Frontal cortex (tissue), 4 donors: ENCODE results near the gene UGT2B17. TPM values are rescaled to one million over a fixed set of nuclear protein-coding genes. Genes with fewer than 3 reads are reported as not detected.
A peak's percentile ranks its signal among the peaks of the same experiment; 100 is the strongest.
"Not testable (repeated sequence)": the region's sequence is repeated elsewhere in the genome, so short reads cannot be mapped to it uniquely, and the experiment has no call there.

ENCODE experiments used
- DNase-seq, 2 donors: peaks; one replicate each; pipeline ENCODE4 v3.0.0; 2012; ENCODE audit warnings: low spot score in 2 of 2
- FAIRE-seq: peaks from 2 replicates; lab custom pipeline; 2012; peaks lifted over from hg19 to GRCh38; lab: Jason Lieb, UNC
- total RNA-seq: library from RNA; depleted of rRNA; stranded (reverse); fragments of >200 nt; gene quantifications from one replicate; pipeline ENCODE4 v1.2.3, GENCODE V29; 2014
- donor health status: control.
- donor health status: control.
- donor health status: control.

Gene UGT2B17
- total RNA-seq, 1 donor from 2014 or later: not detected

DNA sequence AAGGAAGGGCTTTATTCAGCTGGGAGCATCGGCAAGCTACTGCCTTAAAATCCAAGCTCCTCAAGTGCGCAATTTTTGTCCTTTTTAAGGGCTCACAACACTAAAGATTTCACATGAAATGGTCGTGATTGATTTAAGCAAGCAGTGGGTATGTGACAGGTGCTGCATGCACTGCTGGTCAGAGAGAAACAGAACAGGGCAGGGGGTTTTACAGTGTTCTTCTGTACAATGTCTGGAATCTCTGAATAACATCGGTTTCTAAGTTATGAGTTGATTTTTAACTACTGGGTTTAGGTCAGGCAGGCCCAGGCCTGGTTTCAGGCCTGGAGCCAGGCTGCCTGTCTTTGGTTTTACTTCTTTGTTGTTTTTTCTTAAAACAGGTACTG, 6.0 kb downstream of the UGT2B17 start:
- no peak for FAIRE-seq
- DNase-seq: no peak

DNA sequence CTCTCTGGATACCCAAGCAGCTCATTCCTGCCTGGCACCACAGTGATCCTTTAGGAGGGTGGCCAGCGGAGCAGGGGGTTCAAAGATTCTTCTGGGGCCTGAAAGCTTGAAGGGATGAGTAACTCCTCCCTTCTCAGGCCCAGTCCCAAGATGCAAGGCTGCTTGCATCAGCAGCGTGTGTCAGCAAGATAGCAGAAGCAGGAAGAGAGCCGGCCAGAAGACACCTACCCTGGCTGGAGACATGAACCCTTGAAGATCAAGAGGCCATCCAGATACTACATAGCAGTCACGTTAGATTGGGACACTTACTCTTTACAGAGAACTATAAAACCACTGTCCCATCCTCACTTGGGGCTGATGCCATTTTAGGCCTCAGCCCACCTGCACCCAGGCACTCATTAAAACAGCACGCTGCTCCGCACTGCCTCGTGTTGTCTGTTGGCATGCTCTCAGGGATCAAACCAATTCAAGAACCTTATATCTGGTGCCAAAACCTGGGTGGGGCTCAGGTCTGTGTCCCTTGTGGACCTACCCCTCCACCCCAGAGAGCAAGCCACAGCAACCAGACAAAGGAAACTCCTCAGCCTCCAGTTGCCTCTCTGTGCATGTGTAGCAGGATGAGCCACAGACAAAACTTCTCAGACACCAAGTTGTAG, 6.5 kb downstream of the UGT2B17 start:
- FAIRE-seq: no peak

DNA sequence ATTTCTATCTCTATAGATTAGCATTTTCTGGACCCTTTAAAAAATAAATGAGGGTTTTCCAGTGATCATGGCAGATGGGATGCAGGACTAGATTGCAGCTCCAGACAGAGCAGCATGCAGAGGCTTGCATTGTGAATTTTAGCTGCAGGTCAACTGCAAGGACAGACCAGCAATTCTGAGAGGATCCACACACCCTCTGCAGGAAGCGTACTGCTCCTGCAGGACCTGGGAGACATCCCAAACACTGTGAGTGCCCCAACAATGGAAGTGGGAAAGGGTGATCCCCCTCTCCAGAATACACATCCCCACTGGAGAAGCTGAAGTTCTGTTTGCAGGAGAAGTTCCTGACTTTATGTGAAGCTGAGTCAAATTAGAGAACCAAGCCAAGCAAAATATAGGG, 7.1 kb downstream of the UGT2B17 start:
- not testable (repeated sequence) for FAIRE-seq, DNase-seq

More for the DNA sequence above, 6.5 kb downstream of the UGT2B17 start:
- no peak for DNase-seq

DNA sequence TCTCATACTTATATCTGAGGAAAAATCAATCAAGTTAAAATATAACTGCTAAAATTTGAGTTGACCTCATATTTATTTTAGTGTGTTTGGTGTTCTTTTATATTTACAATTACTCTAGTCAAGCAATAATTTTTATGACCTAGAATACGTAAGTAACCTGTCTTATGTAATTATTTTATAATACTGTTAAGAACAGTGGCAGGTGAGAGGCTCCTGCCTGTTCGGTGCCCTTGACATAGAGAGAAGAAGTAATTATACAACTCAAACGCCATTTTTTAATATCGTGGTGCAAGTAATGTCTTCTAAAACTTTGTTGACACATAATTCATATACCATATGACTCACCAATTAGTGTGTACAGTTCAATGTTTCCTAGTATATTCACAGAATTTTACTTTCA, 7.6 kb downstream of the UGT2B17 start:
- not testable (repeated sequence) for FAIRE-seq, DNase-seq

DNA sequence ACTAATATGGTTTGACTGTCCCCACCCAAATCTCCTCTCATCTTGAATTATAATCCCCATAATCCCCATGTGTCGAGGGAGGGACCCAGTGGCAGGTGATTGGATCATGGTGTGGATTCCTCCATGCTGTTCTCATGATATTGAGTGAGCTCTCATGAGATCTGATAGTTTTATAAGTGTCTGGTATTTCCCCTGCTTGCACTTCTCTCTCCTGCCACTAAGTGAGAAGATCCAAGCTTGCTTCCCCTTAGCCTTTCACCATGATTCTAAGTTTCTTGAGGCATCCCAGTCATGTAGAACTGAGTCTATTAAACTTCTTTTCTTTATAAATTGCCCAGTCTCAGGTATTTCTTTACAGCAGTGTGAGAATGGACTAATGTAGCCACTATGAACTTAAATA, 9.8 kb downstream of the UGT2B17 start:
- not testable (repeated sequence) for FAIRE-seq, DNase-seq

DNA sequence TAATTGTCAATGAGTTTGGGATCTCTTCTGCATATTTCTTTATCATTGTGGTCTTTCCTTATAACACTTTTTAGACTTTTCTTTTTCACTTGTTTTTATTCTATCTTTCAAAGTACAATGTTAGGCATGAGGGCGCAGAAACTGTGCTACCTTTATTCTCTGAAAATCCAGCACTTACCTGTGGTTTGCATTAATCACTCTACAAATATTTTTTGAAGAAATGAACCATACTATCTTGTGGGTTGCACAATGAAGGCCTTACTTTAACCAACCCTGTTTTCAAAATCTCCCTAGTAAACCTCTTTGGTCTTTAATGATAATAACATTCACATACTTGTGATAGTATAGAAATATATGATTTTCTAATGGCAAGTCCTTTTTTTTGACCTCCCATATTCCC, 11.0 kb downstream of the UGT2B17 start:
- not testable (repeated sequence) for FAIRE-seq

DNA sequence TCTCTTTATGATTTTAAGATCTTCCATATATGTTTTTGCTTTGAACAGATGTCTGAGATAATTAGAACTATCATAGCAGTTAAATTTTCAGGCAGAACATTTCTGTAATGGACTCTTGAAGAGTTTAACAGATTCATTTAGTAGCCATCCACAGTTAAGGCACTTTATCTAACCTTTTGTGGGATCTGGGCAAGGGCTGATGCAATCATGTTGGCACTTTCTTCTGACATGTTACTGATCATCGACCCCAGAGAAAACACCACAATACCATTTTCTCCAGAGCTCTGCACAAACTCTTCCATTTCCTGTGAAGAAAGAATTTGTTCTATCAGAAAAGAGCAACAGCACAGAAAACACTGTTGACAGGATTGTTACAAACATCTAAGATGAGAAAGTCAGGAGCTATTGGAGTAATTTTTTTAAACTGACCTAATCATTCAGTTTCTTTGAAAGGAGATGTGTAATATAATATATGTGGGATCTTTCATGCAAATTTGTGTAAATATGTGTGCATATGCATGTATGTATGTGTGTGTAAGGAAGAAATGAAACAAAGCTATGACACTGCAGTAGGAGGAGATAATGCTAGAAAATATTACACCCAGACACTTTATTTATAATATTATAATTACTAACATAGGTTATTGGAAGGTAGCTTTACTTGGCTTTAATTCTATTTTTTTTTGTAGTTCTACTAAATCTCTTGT, 15.6 kb downstream of the UGT2B17 start:
- not testable (repeated sequence) for FAIRE-seq, DNase-seq

More for the DNA sequence above, 11.0 kb downstream of the UGT2B17 start:
- DNase-seq: not testable (repeated sequence)

DNA sequence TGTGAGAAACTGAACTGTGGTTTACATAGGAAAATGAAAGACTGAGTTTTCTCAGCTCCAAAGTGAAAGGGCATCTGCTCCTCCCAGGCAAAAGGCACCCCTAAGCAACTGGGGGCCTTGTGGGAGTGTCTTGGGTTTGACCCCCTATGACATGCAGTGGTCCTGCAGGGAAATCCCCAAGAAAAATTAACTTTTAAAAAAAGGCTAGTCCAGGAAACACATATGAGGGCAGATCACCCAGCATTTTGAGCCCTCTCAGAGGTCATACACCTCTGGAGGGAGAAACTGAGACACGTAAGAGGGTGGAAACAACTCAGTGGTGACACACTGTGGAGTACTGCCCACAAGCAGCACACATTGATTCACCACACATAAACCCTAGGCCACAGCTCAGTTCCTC, 22.3 kb downstream of the UGT2B17 start:
- FAIRE-seq, DNase-seq: not testable (repeated sequence)

DNA sequence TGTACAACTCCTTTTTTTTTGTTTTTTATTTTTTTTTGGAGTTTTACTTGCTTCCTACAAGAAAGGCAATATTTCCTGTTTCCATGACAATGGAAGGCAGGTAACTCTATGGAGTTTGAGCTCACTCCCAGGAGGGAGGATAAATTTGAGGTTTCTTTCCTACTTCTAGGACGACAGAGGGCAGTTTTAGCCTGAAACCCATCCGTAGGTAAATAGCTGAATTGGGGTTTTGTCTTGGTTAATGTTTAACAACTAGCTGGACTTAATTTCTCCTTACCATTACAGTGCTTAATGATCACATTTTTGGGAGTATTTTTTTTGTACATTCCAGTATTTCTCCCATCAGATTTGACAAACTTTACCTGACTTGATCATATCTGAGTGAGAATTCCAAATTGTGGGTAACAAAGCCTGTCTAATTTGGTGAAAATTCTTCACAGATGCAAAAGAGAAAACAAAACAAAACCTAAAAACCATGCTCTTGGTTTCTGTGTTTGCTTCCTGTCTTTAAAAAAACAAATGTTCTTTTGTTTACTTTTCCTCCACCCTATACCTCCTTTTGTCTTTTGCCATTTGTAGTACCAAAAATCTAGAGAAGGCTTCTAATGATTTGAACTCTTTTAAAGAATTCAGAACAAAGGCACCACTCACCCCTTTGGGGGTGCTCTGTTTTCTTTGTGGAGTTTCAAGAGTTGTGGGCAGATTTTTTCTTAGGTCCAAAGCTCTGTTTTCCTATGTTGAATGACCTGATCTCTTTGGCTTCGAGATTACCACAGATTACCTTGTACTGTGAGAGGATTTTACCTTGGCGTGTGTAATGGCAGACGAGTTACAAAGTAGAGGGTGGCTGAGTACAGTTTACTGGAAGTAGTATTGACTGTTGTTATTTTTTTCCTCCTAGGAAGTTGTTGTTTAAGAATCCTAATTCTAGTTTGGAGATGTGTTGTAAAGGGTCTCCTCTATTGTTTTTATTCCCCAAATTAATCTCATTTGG, 23.0 kb downstream of the UGT2B17 start:
- FAIRE-seq, DNase-seq: not testable (repeated sequence)

DNA sequence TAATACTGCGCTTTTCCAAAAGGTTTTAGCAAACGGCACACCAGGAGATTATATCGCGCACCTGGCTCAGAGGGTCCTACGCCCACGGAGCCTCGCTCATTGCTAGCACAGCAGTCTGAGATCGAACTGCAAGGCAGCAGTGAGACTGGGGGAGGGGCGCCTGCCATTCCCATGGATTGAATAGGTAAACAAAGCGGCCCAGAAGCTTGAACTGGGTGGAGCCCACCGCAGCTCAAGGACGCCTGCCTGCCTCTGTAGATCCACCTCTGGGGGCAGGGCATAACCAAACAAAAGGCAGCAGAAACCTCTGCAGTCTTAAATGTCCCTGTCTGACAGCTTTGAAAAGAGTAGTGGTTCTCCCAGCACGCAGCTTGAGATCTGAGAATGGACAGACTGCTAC, 33.4 kb downstream of the UGT2B17 start:
- FAIRE-seq, DNase-seq: not testable (repeated sequence)

DNA sequence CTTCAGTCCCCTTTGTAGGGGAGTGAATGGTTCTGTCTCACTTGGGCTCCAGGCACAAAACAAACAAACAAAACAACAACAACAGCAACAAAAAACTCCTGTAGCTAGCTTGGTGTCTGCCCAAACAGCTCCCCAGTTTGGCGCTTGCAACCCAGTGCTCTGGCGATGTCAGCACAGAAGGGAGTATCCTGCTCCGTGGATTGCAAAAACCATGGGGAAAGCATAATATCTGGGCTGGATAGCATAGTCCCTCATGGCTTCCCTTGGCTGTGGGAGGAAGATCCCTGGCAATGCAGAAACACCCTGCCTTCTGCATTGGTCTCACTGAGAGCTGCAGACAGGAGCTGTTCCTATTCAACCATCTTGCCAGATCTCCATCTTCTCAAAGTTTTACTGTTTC, 39.7 kb downstream of the UGT2B17 start:
- FAIRE-seq (no peak), DNase-seq (no peak)

DNA sequence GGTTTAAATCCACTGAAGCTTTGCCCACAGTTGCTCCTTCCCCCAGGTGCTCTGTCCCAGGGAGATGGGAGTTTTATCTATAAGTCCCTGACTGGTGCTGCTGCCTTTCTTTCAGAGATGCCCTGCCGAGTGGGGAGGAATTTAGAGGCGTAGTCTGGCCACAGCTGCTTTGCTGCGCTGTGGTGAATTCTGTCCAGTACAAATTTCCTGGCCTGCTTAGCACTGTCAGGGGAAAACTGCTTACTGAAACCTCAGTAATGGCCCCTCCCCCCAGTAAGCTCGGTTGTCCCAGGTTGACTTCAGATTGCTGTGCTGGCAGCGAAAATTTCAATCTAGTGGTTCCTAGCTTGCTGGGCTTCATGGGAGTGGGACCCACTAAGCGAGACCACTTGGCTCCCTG, 40.1 kb downstream of the UGT2B17 start:
- FAIRE-seq (no peak), DNase-seq (no peak)

DNA sequence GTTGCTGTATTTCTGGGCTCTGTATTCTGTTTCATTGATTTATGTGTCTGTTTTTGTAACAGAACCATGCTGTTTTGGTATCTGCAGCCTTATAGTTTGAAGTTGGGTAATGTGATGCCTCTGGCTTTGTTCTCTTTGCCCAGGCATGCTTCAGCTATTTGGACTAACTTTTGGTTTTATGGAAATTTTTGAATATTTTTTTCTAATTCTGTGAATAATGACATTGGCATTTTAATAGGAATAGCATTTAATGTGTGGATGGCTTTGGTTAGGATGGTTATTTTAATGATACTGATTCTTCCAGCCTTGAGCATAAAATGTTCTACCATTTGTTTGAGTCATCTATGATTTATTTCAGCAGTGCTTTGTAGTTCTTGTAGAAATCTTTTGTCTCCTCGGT, 53.9 kb downstream of the UGT2B17 start:
- not testable (repeated sequence) for FAIRE-seq, DNase-seq

DNA sequence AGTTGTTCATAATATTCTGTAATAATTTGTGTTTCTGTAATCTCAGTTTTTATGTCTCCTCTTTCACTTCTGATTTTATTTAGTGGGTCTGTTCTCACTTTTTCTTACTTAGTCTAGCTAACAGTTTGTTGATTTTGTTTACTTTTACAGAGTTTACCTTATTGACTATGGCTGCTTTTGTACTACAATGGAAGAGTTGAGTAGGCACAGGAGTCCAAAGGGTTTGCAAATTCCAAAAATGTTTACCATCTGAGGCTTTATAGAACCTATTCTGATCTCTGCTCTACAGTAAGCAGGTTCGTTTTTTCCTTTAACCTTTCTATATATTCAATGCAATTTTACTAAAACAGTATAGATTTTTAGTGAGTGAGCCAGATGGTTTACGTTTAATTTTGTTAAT, 55.1 kb downstream of the UGT2B17 start:
- FAIRE-seq (no peak), DNase-seq (no peak)

DNA sequence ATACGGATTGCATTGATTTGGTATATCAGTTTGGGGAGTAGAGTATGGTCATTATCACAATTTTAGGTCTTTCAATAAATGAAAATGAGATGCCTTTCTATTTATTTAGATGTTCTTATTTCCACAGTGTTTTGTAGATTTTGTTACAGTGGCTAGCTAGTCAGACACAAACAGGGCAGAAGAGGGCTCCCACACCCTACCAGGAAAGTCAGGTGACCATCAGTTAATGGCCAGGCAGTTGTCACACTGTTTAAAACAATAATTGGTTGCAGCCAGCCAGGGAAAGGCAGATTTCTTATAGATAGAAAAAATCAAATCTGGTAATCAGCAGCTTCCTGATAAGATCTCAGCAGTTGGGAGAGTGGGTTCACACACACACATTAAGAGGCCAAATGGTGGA, 57.2 kb downstream of the UGT2B17 start:
- no peak for FAIRE-seq
- DNase-seq: no peak

DNA sequence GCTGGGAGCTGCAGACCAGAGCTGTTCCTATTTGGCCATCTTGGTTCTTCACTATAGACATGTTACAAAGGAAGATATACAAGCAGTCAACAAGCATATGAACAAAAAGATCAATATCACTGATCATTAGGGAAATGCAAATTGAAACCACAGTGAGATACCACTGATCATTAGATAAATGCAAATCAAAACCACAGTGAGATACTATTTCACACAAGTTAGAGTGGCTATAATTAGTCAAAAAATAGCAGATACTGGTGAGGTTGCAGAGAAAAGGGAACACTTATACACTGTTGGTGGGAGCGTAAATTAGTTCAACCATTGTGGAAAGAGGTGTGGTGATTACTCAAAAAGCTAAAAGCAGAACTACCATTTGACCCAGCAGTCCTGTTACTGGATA, 70.7 kb downstream of the UGT2B17 start:
- DNase-seq, FAIRE-seq: not testable (repeated sequence)

DNA sequence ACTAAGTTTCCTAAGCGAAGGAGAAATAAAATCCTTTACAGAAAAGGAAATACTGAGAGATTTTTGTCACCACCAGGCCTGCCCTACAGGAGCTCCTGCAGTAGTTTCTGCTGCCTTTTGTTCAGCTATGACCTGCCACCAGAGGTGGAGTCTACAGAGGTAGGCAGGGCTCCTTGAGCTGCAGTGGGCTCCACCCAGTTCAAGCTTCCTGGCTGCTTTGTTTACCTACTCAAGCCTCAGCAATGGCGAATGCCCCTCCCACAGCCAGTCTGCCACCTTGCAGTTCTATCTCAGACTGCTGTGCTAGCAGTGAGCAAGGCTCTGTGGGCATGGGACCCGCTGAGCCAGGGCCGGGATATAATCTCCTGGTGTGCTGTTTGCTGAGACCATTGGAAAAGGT, 71.3 kb downstream of the UGT2B17 start:
- not testable (repeated sequence) for DNase-seq, FAIRE-seq

DNA sequence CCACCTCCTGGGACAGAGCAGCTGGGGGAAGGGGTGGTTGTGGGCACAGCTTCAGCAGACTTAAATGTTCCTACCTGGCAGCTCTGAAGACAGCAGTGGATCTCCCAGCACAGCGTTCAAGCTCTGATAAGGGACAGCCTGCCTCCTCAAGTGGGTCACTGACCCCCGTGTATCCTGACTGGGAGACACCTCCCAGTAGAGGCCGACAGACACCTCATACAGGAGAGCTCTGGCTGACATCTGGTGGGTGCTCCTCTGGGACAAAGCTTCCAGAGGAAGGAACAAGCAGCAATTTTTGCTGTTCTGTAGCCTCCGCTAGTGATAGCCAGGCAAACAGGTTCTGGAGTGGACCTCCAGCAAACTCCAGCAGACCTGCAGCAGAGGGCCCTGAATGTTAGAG, 72.7 kb downstream of the UGT2B17 start:
- FAIRE-seq, DNase-seq: not testable (repeated sequence)

DNA sequence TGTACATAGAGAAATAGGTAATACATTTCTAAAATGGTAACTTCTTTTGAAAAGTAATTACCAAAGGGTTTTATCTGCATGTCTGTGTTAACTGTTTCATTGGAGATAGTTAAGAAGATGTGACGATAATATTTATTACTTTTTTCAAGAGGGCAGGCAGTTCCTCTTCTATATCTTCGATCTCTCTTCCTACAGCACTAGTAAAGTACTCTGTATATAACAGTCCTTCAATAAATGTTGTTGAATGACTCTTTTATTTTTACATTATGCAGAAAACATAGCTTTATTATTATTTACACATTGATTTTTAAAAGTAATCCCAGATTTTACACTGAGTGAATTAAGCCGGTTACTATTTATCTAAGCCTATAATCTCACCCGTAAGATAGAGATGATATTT, 77.1 kb downstream of the UGT2B17 start:
- no peak for FAIRE-seq

DNA sequence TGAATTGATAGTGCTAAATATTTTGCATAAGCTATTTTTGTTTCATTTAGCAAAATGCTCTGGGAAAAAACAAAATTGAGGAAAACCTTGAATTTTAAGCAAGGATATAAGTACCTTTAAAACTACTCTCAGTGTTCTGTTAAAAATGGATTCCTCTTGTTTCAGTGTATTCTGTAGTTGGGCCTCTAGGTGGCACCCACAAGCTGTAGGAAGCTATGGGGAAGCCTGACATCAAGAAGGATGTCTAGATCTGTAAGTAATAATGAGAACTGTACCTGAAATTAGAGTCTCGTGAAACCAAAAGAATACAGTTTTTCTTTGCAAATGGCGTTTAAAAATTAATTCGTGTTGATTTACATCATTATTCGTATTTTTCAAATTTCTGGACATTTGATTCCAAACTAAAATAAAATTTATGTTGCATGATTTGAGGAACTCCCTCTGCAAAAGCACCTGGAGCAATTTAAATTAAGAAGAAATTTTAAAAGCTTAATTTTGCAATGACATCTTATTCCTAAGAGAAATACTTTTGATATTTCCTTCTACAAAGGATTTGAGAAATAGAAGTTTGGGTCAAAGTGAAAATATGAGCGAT, 77.6 kb downstream of the UGT2B17 start:
- peak in 1 of 2 donors; percentile 9 for DNase-seq

More for the DNA sequence above, 77.1 kb downstream of the UGT2B17 start:
- no peak for DNase-seq

More for the DNA sequence above, 77.6 kb downstream of the UGT2B17 start:
- FAIRE-seq: peak; percentile 76
